GM19324 (cell line): ENCODE results near the gene SH3TC1.

Source experiments
- ATAC-seq: cut with Tn5 transposase; IDR thresholded peaks from one replicate; pipeline ENCODE4 v1.9.1; 2021; ENCODE audit warnings: mild to moderate bottlenecking, moderate library complexity; ENCODE audit not compliant: unreplicated experiment, low FRiP score

Gene SH3TC1

GRCh38 chr4:8211737-8212581, 12.9 kb downstream of the SH3TC1 start:
- no peak for ATAC-seq

DNA sequence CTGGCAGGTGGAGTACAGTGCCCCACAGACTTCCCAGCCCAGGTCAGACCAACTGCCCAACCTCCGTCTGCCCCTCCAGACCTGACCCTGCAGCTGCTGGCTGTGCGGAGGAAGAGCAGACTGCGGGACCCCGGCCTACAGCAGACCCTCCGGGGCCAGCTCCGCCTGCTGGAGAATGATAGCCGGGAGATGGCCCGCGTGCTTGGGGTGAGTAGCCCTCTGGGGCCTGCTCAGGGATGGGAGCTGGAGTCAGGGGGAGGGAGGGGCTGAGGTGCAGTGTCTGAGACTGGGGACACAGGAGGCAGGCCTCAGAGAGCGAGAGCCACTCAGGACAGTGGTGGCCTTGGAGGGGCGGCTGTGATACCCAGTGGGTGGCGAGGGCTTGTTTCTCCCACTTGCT, 13.5 kb downstream of the SH3TC1 start:
- ATAC-seq: no peak

- no peak for ATAC-seq
Observed at GRCh38 chr4:8213121-8213520, 14.0 kb downstream of the SH3TC1 start.

DNA sequence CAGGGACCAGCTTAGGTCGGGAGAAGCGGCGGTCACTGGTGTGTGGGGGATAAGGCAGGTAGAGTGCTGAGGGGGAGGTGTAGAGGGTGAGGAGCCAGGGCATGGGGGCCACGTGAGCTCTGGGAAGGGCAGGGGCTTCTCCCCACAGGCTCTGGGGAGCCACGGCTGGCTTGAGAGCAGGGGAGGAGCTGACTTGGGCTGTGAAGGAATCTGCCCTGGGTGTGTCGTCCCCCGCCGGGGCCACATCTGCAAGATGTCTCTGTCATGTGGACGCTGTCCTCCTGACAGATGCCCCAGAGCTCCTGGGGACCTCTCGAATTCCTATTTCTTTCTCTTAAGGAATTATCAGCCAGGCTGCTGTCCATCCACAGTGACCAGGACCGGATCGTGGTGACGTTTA, 15.0 kb downstream of the SH3TC1 start:
- ATAC-seq: no peak

GRCh38 chr4:8215001-8215427, 15.9 kb downstream of the SH3TC1 start:
- ATAC-seq: no peak

DNA sequence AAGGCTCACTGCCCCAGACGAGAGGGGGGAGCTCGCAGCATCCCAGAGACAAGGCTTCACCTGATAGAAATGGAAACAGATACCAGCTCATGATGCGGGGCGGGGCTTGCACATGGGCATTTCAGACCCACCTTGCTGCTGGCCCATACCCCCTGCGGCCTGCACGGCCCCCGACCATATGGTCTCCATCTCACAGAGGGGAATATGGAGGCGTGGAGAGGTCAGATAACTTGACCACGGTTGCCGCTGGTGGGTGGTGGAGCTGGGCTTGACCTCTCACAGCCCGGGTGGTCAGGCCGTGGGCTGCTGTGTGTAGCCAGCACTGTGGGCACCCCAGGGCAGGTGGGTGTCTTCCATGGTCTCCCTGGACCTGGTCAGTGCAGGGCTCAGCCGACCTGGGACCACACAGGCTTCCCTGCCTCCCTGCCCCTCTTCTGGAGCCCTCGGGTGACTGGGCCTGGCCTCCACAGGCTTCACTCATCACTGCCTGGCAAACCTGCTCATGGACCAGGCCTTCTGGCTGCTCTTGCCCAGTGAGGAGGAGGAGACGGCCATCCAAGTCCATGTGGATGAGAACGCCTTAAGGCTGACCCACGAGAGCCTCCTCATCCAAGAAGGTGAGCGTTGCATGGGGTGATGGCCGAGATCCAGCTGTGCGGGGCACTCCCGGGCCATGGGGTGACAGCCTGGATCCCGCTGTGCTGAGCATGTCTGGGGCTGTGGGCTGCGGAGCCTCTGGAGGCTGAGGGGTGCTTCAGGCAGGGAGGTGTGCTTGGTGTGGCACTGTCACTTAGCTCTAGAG, 16.8 kb downstream of the SH3TC1 start:
- no peak for ATAC-seq

DNA sequence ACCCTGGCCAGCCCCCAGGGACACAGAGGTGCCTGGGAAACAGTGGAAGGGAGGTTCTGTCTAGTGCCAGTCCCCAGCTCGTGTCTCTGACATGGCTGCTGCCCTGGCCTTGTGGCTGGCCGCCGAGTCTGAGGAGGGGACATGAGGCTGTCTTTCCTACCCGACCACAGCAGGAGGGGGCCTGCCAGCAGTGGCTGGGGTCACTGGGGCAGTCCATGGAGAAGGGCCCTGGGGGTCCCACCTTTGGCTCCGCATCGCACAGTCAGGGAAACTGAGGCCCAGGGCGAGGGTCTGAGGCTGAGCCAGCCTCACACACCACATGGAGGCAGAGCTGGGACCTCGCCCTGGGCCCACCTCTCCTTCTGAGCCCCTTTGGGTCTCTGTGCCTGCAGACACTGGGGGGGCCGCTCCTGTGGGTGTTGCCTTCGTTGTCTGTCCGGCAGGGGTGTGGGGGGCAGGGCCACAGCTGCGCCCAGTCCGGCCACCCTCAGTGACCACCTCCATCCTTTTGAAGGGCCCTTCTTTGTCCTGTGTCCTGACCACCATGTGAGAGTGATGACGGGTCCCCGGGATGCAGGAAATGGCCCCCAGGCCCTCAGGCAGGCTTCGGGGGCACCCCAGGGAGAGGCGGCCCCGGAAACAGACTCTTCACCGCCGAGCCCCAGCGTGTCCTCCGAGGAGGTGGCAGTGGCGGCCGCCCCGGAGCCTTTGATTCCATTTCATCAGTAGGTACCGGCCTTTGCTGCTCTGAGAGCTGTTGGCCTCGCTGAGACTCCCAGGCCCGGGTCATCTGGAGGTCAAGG, 17.6 kb downstream of the SH3TC1 start:
- no peak for ATAC-seq

DNA sequence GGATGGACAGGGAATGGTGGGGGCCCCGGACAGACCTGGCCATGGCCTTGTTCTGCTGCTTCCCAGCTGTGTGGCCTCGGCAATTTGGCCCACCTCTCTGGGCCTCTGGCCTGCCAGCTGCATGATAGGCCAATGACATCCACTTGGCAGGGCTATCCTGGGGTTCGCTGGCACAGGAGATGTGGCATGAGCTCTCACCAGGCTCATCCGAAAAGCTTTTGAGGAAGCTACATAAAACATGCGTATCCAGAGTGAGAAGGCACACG, 18.1 kb downstream of the SH3TC1 start:
- no peak for ATAC-seq

DNA sequence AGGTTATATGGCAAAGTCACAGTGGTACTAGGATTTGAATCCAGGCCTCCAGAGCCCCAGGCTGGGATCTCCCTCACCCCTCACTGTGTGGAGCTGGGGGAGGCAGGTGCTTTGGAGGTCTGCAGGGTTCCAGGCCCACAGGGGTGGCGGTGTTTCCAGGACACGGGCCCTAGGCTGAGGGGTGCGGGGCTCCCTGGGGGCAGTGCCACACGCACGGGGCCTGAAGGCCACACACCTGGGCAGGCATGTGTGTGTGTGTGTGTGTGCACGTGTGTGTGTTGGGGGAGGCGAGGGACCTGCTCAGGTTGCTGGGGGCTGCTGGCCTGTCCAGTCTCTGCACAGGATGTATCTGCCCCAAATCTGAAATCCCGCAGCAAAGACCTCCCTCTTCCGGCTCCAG, 18.8 kb downstream of the SH3TC1 start:
- ATAC-seq: no peak

DNA sequence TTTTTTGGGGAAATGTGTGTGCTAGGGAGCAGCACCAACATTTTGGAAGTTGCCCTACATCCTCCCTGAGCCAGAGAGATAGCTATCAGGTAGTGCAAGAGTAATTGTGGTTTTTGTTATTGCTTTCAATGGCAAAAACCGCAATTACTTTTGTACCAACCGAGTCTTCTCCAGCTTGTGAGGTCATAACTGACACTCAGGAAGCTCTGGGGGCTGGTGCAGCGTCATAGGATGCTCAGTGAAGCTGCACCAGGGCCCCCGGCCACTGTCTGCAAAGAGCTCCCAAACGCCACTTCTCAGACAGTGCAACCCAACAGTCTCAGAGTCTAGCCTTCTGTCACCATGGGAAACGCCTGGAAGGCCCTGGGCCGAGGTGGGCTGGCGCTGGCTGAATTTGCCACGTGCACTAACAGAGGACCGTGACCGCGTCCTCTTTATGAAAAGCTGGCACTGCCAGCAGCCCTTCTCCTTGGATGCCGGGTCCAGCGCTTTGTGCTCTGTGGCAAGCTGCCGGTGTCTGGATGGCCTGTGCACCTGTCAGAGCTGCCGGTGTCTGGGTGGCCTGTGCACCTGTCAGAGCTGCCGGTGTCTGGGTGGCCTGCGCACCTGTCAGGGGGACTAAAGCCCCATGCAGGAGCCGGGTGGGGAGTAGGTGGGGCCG, 19.4 kb downstream of the SH3TC1 start:
- ATAC-seq: no peak

DNA sequence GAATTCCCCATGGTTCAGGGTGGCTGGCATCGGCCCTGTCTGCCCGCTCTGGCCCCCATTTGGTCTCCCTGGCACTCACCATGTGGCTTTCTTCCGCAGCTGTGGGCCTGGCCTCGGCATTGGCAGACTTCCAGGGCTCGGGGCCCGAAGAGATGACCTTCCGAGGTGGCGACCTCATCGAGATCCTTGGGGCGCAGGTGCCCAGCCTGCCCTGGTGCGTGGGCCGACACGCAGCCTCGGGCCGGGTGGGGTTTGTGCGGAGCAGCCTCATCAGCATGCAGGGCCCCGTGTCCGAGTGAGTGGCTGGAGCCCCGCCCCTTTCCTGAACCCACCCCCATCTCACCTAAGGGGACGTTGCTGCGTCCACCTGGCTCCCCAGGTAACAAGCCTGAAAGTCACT, 20.1 kb downstream of the SH3TC1 start:
- ATAC-seq: no peak

DNA sequence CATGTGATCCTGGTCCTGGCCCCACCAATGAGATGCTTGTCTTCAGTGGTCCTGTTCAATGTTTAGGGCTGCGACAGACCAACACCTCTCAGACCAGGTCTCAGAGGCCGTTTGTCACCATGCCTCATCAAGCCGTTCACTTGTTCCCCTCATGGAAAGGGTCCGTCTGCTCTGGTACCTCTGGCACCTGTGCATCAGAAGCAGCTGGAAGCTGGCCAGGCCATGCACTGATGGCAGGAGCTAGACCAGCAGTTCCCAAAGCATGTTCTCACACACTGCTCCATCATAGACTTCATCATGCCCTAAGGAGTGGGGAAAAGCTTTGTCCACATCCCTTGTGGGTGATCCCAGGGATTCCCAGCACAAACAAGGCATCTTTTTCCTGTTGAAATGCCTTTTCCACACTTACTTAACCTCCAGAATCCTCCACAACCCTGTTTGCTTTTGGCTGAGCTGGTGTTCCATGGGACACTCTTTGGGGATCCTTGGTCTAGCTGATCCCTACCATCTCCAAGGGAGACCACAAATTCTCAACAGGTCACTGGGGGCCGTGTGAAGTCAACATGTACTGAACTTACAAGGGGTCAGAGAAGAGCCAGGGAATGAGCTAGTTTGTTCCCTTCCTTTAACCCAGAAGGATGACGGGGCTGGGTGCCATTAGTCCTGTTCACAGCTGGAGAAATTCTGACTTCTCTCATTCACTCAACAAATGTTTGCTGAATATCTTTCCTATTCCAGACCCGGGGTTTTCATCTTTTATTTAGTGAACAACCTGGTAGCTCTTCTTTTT, 21.8 kb downstream of the SH3TC1 start:
- ATAC-seq: no peak

DNA sequence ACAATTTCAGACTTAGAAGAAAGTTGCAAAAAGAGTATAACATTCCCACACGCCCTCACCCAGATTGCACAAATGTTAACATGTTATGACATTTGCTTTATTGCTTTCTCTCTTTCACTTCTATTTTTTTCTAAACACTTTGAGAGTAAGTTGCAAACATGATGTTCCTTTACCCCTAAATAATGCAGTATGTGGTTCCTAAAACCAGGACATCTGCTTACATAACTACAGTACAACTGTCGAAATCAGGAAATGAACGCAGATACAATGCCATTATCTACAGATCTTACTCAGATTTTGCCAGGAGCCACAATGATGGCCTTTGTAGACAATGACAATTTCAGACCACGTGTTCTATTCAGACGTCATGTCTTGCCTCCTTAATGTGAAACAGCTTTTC, 22.4 kb downstream of the SH3TC1 start:
- ATAC-seq: no peak

DNA sequence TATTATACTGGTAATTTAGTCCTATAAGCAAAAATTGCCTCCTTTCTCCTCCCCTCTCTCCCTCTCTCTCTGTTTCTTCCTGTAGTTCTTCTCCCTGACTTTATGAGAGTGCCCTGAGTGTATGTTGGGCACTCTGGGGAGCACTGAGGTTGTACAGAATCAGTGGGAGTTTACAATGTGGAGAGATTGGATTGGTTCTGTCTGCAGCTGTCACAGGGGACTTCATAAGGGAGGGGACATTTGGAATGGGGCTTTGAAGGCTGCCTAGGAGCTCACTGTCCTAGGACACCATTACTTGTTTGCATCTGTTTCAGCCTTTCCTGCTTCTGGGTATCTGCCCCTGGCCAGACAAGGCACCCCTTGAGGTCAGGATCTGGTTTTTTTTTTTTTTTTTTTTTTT, 22.9 kb downstream of the SH3TC1 start:
- ATAC-seq: no peak

DNA sequence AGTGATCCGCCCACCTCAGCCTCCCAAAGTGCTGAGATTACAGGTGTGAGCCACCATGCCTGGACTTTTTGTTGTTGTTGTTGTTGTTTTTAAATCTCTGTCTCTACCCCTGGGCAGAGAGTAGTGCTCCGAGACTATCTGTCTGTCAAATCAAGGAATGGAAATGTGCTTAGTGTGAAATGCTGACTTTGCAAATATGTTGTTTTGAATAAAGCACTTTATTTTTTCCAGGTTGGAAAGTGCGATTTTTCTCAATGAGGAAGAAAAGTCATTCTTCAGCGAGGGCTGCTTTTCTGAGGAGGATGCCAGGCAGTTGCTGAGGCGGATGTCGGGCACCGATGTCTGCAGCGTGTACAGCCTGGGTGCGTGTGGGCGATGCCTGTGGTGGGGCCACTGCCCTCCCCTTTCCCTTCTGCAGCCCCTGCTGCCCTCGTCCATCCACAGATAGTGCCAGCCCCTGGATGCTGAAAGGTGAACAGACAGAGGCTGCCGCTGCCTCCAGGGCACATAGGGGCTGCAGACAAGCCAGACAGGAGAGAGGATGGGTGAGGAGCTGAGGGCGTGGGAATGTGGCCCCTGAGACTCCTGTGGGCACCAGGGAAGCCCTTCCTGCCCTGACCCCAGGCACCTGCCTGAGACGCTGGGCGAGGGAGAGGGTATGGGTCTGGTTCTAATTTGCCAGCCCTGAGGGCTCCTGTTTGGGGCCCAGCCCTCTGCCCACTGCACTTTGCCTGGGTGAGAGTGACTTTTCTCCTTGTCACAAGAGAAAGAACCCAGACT, 23.7 kb downstream of the SH3TC1 start:
- ATAC-seq: no peak

DNA sequence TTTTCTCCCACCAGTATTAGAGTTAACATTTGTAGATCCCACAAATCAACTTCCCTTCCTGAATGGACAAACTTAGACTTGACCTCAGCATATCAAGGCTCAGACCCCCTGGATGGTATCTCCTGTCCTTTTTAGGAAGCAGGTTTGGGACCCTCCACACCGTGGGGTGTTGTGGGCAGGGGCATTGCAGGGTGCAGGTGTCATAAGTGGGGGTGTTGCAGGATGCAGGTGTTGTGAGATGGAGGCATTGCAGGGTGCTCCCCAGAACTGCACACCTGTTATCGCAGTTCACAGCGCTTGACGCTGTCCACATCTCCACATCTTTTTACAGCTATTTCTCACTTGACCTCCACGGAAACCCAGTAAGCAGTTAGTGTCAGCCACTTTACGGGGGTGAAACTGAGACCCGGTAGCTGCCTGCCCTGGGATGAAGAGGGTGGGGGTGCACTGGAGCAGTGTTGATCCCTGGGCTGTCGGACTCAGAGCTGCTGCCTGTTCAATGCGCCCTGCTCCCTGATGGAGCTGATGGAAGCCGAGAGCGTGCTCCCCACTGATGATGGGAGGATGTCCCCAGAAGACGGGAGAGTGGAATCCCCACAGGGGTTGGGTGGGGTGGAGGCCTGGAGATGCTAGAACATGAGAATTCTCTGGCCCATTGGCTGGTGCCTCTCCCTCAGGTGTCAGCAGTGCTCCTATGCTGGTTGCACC, 25.3 kb downstream of the SH3TC1 start:
- no peak for ATAC-seq

GRCh38 chr4:8224975-8225625, 26.0 kb downstream of the SH3TC1 start:
- ATAC-seq: no peak
